Panc1 (cell line): ENCODE results near the gene PAX5. TPM values are rescaled to one million over a fixed set of nuclear protein-coding genes. Genes with fewer than 3 reads are reported as not detected.

Experiments
- ATAC-seq: fragments of 200-7000 bp; cut with Tn5 transposase; 2 replicates; pipeline ENCODE4 v1.9.1; 2020; ENCODE audit warnings: mild to moderate bottlenecking, moderate library complexity
- BruUV-seq: library from RNA; stranded (reverse); fragments of 400-500 nt; replicated peaks from 2 replicates; lab custom pipeline; 2021; lab: Mats Ljungman, UMichigan
- CTCF ChIA-PET: fragments of 300-600 bp; sonication (Branson Sonifier 250); formaldehyde crosslinking; loops from one replicate; lab custom pipeline; 2022; ENCODE audit warnings: antibody characterized with exemption; lab: Charles Lee
- POLR2A ChIA-PET: fragments of 300-600 bp; sonication (Branson Sonifier 250); formaldehyde crosslinking; loops from one replicate; lab custom pipeline; 2022; ENCODE audit warnings: antibody characterized with exemption; lab: Charles Lee
- DNase-seq: peaks from one replicate; pipeline ENCODE4 v3.0.0-alpha.2; 2010; ENCODE audit warnings: low read depth, low spot score
- H3K27ac ChIP-seq: 2 replicates; pipeline ENCODE4 v1.5.1; 2011; ENCODE audit warnings: mild to moderate bottlenecking, low read length, inconsistent platforms
- H3K27me3 ChIP-seq: fragments of 200-500 bp; sonication (Bioruptor generic); 2 replicates; pipeline ENCODE4 v1.6.0; 2014; ENCODE audit warnings: low read length, inconsistent platforms; ENCODE audit not compliant: control insufficient read depth, insufficient read depth
- H3K36me3 ChIP-seq: fragments of 200-500 bp; sonication (Bioruptor generic); 2 replicates; pipeline ENCODE4 v1.5.1; 2014; ENCODE audit warnings: inconsistent platforms, mild to moderate bottlenecking, low read length, moderate library complexity; ENCODE audit not compliant: control insufficient read depth, insufficient read depth
- H3K4me1 ChIP-seq: 2 replicates; pipeline ENCODE4 v1.5.1; 2011; ENCODE audit warnings: inconsistent platforms, mild to moderate bottlenecking, low read length, moderate library complexity; ENCODE audit not compliant: control insufficient read depth, insufficient read depth
- H3K4me3 ChIP-seq, 2 experiments: 2 replicates each; pipeline ENCODE4 v1.5.1; 2011 to 2012; ENCODE audit warnings: low read depth in 2 of 2, low read length in 2 of 2, mild to moderate bottlenecking in 2 of 2, inconsistent platforms in 1 of 2, moderate library complexity in 1 of 2
- H3K9me3 ChIP-seq: fragments of 200-500 bp; sonication (Bioruptor generic); 2 replicates; pipeline ENCODE4 v1.5.1; 2014; ENCODE audit warnings: low read depth, mild to moderate bottlenecking, inconsistent platforms, low read length, moderate library complexity; ENCODE audit not compliant: control insufficient read depth, insufficient read depth
- POLR2AphosphoS5 ChIP-seq: IDR thresholded peaks from 2 replicates; pipeline ENCODE4 v1.6.1; 2012; ENCODE audit warnings: mild to moderate bottlenecking, low read depth, low read length, moderate library complexity
- SIN3A ChIP-seq: IDR thresholded peaks from 2 replicates; pipeline ENCODE4 v1.6.1; 2012; ENCODE audit warnings: low read depth, mild to moderate bottlenecking, low read length, moderate library complexity, borderline replicate concordance; ENCODE audit not compliant: insufficient read depth
- TCF7L2 ChIP-seq: IDR thresholded peaks from 2 replicates; pipeline ENCODE4 v1.6.1; 2011; ENCODE audit warnings: mild to moderate bottlenecking, low read depth, low read length, inconsistent platforms
- in situ Hi-C: cut with HindIII; loops from 2 replicates; pipeline ENCODE4 v1.10.0; 2016; ENCODE audit warnings: low sequenced_read_pairs, low pct_unique_long_range_greater_than_20kb
- intact Hi-C: fragments of 100-400 bp; cut with micrococcal nuclease; formaldehyde crosslinking; loops from one replicate; pipeline ENCODE4 v1.10.0; 2022; ENCODE audit not compliant: unreplicated experiment
- total RNA-seq: library from RNA; stranded (reverse); gene quantifications from one replicate; pipeline ENCODE4 v1.2.1, GENCODE V29; 2021; ENCODE audit not compliant: unreplicated experiment
- TF ChIP-seq, protein P1 (sequence below): fragments of 450-650 bp; IDR thresholded peaks from 2 replicates; pipeline ENCODE4 v1.5.1; 2017; ENCODE audit warnings: mild to moderate bottlenecking
- TF ChIP-seq, protein P2 (sequence below), 2 experiments: IDR thresholded peaks; 2 replicates each; pipeline ENCODE4 v1.6.1; 2011 to 2012; ENCODE audit warnings: low read depth in 2 of 2, control low read depth in 1 of 2, low read length in 1 of 2, mild to moderate bottlenecking in 1 of 2, moderate library complexity in 1 of 2; ENCODE audit not compliant: insufficient read depth in 1 of 2

The PAX5 gene
- total RNA-seq, 1 experiment from 2014 or later: 0.39 TPM

DNA sequence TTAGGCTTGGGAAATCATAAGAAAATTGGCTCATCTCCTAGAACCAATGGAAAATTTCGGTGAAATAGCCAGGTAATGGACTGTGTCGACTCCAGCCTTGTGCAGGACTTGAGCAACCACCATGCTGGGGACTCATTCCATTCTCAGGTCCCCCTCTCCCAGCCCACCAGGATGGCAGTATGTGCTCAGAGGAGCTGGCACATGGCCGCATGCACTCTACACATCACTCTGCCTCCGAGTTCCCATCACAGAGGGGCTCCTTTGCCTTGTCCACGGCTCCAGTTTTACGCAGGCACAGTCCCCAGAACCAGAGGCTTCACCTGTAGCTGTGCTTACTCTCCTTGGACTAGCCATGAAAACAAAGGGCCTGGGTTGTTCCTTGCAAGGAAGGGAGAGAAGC, 149.3 kb downstream of the PAX5 start:
- peaks cover 22% of the 10 kb centered on the region for H3K27me3 ChIP-seq
- in situ Hi-C loops: no loop called here
- no peaks in the 10 kb centered on the region for H3K9me3 ChIP-seq
- ChIA-PET CTCF (no interaction called here), POLR2A (interaction anchor here (0.5 kb wide), 2 partner anchors 24 to 47 kb away, joined by 4 to 8 read pairs; no protein-coding TSS in a partner anchor)
- intact Hi-C loops: no loop called here
- TF ChIP-seq POLR2AphosphoS5 (no peak), SIN3A (no peak), TCF7L2 (no peak)
- TF ChIP-seq, protein P1, sequence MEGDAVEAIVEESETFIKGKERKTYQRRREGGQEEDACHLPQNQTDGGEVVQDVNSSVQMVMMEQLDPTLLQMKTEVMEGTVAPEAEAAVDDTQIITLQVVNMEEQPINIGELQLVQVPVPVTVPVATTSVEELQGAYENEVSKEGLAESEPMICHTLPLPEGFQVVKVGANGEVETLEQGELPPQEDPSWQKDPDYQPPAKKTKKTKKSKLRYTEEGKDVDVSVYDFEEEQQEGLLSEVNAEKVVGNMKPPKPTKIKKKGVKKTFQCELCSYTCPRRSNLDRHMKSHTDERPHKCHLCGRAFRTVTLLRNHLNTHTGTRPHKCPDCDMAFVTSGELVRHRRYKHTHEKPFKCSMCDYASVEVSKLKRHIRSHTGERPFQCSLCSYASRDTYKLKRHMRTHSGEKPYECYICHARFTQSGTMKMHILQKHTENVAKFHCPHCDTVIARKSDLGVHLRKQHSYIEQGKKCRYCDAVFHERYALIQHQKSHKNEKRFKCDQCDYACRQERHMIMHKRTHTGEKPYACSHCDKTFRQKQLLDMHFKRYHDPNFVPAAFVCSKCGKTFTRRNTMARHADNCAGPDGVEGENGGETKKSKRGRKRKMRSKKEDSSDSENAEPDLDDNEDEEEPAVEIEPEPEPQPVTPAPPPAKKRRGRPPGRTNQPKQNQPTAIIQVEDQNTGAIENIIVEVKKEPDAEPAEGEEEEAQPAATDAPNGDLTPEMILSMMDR: no peak
- TF ChIP-seq, protein P2, sequence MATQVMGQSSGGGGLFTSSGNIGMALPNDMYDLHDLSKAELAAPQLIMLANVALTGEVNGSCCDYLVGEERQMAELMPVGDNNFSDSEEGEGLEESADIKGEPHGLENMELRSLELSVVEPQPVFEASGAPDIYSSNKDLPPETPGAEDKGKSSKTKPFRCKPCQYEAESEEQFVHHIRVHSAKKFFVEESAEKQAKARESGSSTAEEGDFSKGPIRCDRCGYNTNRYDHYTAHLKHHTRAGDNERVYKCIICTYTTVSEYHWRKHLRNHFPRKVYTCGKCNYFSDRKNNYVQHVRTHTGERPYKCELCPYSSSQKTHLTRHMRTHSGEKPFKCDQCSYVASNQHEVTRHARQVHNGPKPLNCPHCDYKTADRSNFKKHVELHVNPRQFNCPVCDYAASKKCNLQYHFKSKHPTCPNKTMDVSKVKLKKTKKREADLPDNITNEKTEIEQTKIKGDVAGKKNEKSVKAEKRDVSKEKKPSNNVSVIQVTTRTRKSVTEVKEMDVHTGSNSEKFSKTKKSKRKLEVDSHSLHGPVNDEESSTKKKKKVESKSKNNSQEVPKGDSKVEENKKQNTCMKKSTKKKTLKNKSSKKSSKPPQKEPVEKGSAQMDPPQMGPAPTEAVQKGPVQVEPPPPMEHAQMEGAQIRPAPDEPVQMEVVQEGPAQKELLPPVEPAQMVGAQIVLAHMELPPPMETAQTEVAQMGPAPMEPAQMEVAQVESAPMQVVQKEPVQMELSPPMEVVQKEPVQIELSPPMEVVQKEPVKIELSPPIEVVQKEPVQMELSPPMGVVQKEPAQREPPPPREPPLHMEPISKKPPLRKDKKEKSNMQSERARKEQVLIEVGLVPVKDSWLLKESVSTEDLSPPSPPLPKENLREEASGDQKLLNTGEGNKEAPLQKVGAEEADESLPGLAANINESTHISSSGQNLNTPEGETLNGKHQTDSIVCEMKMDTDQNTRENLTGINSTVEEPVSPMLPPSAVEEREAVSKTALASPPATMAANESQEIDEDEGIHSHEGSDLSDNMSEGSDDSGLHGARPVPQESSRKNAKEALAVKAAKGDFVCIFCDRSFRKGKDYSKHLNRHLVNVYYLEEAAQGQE (IDR thresholded peaks at IDR 0.05; ENCODE audit: insufficient read depth in 1 of 2, low read depth in 2 of 2, low read length in 1 of 2): no peak
- no peaks in the 10 kb centered on the region for H3K36me3 ChIP-seq
- H3K27ac ChIP-seq: no peak overlapping the region
- H3K4me1 ChIP-seq: no peaks in the 10 kb centered on the region
- no TSS peak for BruUV-seq
- DNase-seq: no peak
- ATAC-seq: no peak
- no peak overlapping the region for H3K4me3 ChIP-seq

DNA sequence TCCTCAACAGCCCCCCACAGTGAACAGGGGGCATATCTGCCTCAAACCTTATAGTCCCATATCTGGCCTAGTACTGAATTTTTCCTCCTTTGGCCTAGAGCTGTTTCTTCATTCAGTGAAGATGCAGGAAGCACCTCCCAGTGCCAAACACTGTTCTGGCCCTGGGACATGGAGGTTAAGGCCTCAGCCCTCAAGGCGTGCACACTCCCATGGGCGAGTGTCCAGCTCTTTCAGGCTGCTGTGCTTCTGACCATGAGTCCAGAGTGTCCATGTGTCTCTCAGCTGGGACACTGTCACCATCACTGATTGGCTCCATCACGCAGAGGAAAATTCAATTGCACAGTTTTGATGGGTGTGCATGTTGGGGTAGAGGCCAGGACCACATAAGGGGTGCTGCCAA, 151.5 kb downstream of the PAX5 start:
- intact Hi-C loops: no loop called here
- no TSS peak for BruUV-seq
- DNase-seq (no peak), ATAC-seq (no peak)
- no peak for TF ChIP-seq TCF7L2
- TF ChIP-seq, protein P1: no peak
- TF ChIP-seq POLR2AphosphoS5: no peak
- TF ChIP-seq, protein P2 (IDR thresholded peaks at IDR 0.05; ENCODE audit: insufficient read depth in 1 of 2, low read depth in 2 of 2, low read length in 1 of 2): no peak
- no peak for TF ChIP-seq SIN3A
- Histone ChIP-seq H3K4me1 (peaks cover 4% of the 10 kb centered on the region; the same call in 1 of the 2 replicates), H3K9me3 (no peaks in the 10 kb centered on the region), H3K4me3 (no peak overlapping the region), H3K27ac (no peak overlapping the region), H3K36me3 (no peaks in the 10 kb centered on the region), H3K27me3 (peaks cover 22% of the 10 kb centered on the region)
- in situ Hi-C loops: no loop called here
- POLR2A ChIA-PET: no interaction called here
- CTCF ChIA-PET: interaction anchor here (1.1 to 1.2 kb wide), 2 partner anchors 9 to 10 kb away, joined by 3 read pairs; no protein-coding TSS in a partner anchor
